GM15510 (cell line): ENCODE measurements around the gene CKAP2L.

ENCODE experiments used
- POLR2A ChIP-seq: IDR thresholded peaks from 3 replicates; pipeline ENCODE4 v1.6.1; 2011; ENCODE audit warnings: borderline replicate concordance; ENCODE audit not compliant: insufficient read length; ENCODE audit errors: extremely low read depth

Gene CKAP2L

DNA sequence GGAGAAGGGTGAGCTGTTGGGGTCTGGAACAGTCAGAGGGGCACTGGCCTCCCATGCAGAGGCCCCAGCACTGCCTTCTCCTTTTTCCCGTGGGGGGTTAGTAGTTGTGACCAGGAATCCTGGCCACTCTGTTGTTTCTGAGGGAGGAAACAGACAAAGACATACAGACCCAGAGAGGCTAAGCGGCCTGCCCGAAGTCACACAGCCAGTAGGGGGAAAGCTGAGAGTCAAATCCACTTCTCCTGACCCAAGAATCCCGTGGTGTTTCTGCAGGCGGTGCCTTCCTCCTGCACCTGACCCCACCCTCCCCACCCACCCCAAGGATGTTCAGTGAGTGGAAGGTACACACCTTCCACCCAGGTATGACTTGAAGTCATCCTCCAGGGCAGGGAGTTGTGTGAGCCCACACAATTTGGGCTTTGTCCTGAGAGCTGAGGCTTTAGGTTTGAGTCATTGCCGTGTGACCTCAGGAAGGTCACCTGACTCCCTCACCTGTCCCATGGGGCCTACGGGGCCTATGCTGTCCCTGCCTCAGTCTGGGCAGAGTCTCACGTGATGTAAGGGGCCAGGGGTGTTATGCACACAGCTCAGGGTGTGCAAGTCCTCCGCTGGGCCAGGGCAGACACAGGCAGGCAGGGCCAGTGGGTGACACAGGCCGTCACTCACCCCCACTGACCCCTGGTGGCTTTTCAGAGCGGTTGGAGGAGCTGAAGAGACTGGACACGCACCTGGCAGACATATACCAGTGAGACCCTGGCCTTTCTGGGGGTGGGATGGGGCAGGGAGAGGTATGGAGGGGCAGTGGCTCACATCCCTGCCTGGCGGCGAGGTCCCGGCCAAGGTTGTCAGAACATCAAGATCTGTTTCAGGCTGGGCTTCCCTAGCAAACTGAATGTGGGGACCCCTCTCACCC, 38.6 kb downstream of the CKAP2L start:
- TF ChIP-seq POLR2A, result no peak

- no peak for TF ChIP-seq POLR2A
Measured at GRCh38 chr2:112724591-112725525, 39.6 kb downstream of the CKAP2L start.

DNA sequence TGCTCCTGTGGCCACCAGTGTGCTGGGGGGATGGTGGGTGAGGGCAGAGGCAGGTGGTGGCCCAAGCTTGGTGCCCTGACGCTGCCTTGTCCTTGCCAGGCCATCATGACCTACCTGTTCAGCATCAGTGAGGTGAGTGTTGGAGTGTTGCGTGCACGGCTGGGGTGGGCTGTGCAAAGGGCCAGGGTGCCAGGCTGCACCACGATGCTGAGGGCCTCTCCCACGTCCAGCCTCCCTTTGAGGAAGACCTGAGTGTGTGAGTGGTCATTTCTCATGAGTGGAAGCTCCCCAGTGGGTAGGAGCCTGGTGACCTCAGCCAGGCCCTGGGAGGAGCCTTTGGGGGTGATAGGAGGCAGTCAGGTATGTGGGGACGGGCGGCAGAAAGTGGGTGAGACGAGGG, 40.4 kb downstream of the CKAP2L start:
- TF ChIP-seq POLR2A, result no peak

DNA sequence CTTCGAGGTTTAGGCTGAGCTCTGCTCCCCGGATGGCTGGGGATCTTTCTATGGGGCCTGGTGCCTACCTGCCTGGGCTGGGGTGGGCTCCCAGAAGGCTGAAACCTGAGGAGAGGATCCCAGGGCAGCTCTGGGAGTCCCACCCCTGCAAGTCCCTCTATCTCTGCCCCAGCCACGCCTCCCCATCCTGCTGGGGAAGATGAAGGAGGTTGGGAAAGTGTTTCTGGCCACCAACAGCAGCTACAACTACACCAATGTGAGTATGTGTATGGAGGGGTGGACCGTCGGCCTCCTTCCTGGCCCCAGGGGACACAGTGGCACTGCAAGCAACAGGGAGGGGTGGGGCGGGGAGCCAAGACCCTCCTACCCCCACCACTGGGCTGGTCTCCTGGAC, 40.9 kb downstream of the CKAP2L start:
- no peak for TF ChIP-seq POLR2A

GRCh38 chr2:112722816-112723546, 41.4 kb downstream of the CKAP2L start:
- no peak for TF ChIP-seq POLR2A

DNA sequence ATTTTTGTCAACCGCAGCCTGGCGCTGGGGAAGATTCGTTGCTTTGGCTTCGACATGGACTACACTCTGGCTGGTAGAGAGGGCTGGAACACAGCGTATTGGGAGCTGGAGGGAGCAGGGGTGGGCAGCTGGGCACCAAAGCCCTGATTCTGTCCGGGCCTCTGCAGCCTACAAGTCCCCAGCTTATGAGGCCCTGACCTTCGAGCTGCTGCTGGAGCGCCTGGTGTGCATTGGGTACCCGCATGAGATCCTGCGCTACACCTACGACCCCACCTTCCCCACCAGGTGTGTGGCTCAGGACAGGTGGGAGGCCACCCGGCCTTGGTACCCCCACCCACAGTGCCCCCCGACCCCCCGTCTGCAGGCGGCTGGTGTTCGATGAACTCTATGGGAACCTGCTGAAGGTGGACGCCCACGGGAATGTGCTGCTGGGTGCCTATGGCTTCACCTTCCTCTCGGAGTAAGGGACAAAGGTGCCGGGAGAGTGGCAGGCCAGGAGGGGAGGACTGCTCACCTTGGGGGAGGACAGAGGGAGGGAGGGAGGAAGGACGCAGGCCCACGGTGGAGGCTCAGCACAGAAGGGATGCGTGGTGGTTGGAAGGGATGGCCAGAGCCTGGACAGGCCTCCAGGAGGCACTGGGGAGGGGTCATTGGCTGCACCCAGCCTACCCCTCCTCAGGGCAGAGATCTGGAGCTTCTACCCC, 42.4 kb downstream of the CKAP2L start:
- no peak for TF ChIP-seq POLR2A

DNA sequence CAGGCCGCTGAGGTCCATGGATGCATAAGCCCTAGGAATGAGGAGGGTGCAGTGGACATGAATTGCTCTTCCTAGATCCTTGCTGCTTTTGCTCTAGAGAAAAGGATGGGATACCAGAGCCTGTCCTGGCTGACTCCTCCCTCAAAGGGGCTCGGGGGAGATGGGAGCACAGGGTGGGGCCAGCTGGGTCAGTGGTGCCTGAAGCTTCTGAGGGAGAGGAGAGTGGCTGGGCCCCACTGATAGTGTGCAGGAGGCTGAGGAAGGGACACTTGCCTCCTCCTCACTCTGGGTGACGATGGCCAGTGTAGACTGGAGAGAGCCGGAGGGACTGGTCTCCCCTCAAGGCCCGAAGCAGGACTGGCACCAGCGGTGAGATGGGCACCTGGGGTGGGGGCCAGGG, 43.6 kb downstream of the CKAP2L start, which contains the start of gene NT5DC4:
Gene NT5DC4, plus strand, starts transcription at position 236 of the 400 bp plus-strand sequence. Its CDS starts 60 bp downstream, at position 296.
- no peak for TF ChIP-seq POLR2A

DNA sequence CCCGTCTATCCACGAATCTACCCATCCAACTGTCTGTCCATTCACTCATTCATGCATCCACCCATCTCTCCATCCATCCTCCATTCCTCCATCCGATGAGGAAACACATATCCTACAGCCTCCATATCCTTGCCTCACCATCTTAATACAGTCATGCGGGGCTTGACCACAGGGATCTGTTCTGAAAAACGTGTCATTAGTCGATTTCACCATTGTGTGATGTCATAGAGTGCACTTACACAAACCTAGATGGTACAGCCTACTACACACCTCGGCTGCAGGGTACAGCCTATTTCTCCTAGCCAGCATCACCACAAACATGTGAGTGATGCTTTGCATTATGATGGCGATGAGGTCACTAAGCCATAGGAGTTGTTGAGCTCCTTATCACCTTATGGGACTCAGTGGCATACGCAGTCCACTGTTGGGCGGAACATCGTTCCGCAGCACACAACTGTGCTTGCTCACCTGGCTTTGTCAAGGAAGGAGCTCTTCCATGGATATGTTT, 45.5 kb downstream of the CKAP2L start:
- no peak for TF ChIP-seq POLR2A

DNA sequence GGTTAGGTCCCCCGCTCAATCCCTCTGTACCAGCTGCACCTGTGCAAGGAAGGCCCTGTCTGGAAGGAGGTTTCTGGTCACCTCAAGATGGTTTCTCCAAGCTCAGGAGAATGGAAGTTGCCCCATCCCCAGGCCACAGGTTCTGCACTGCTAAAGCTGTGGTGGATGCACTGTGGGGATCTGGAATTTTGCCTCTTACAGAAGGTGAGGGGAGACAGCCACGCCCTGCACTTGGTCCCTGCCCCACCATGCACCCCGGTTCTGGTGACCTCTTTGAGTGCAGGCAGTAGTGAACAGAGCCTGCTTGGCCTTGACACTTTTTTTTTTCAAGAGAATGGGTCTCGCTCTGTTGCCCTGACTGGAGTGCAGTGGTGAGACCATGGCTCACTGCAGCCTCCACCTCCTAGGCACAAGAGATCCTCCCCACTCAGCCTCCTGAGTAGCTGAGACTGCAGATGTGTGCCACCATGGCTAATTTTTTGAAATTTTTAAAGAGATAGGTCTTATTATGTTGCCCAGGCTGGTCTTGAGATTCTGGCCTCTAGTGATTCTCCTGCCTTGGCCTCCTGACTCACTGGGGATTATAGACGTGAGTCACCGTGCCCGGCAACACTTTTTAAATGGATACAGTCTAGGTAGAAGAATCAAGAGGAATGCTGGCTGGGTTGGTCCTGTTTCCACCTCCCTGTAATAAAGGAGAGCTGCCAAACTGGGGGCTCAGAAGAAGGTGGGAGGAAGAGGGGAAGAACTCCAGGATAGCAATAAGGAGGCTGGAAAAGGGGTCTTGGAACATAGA, 49.4 kb downstream of the CKAP2L start:
- TF ChIP-seq POLR2A, result no peak

GRCh38 chr2:112714331-112714730, 50.1 kb downstream of the CKAP2L start:
- TF ChIP-seq POLR2A, result no peak

- TF ChIP-seq POLR2A, result no peak
Measured at GRCh38 chr2:112713926-112714325, 50.5 kb downstream of the CKAP2L start.

GRCh38 chr2:112713585-112713925, 50.9 kb downstream of the CKAP2L start:
- no peak for TF ChIP-seq POLR2A

GRCh38 chr2:112712903-112713584, 51.4 kb downstream of the CKAP2L start:
- no peak for TF ChIP-seq POLR2A

- TF ChIP-seq POLR2A, result no peak
Measured at GRCh38 chr2:112712465-112712864, 51.9 kb downstream of the CKAP2L start.
